Measurements from ENCODE around the gene RPS6KA2. TPM values are rescaled to one million over a fixed set of nuclear protein-coding genes. Genes with fewer than 3 reads are reported as not detected.

Gene RPS6KA2
- total RNA-seq, 4 donors from 2014 or later: 52.1 to 84.8 (median 58.7) TPM

GRCh38 chr6:166412156-166412910 is 214.7 kb downstream of the RPS6KA2 start:
- TF ChIP-seq CTCF (IDR thresholded peaks at IDR 0.05): no peak
- DNase-seq (ENCODE audit: low spot score) (no peak), ATAC-seq (ENCODE audit: low FRiP score) (no peak)

- ATAC-seq (ENCODE audit: low FRiP score): no peak
- TF ChIP-seq CTCF (IDR thresholded peaks at IDR 0.05): no peak
- no peak for DNase-seq (ENCODE audit: low spot score)
Observed at GRCh38 chr6:166411721-166412151, 215.3 kb downstream of the RPS6KA2 start.

- TF ChIP-seq CTCF (IDR thresholded peaks at IDR 0.05): no peak
- DNase-seq (ENCODE audit: low spot score): no peak
- no peak for ATAC-seq (ENCODE audit: low FRiP score)
Observed at GRCh38 chr6:166411271-166411670, 215.8 kb downstream of the RPS6KA2 start.

- ATAC-seq (ENCODE audit: low FRiP score) (no peak), DNase-seq (ENCODE audit: low spot score) (no peak)
- TF ChIP-seq CTCF (IDR thresholded peaks at IDR 0.05): no peak
Observed at GRCh38 chr6:166410426-166410935, 216.6 kb downstream of the RPS6KA2 start.

GRCh38 chr6:166408936-166409755 is 217.9 kb downstream of the RPS6KA2 start:
- no peak for ATAC-seq (ENCODE audit: low FRiP score)
- DNase-seq (ENCODE audit: low spot score): no peak
- TF ChIP-seq CTCF (IDR thresholded peaks at IDR 0.05): no peak

GRCh38 chr6:166406197-166406596 is 220.9 kb downstream of the RPS6KA2 start:
- DNase-seq (ENCODE audit: low spot score): no peak
- ATAC-seq (ENCODE audit: low FRiP score): no peak
- TF ChIP-seq CTCF (IDR thresholded peaks at IDR 0.05): no peak

Data from omental fat pad (tissue), 4 donors.